GM12878 (cell line): ENCODE results near the gene TXNL1. TPM values are rescaled to one million over a fixed set of nuclear protein-coding genes. Genes with fewer than 3 reads are reported as not detected.

ENCODE experiments used
- ZNF592 ChIP-seq: fragments of 450-650 bp; IDR thresholded peaks from 2 replicates; pipeline ENCODE4 v1.6.1; 2017; ENCODE audit warnings: mild to moderate bottlenecking, moderate library complexity
- polyA plus RNA-seq, 11 experiments: library from polyadenylated mRNA; depleted of rRNA in 4 of 11; unstranded in 6 of 11; stranded (reverse) in 5 of 11; fragments of >200 nt; fragmentation: Nextera tagmentation in 4 of 11; fragmentation: Illumina TruSeq in 1 of 11; extraction: Ambion mirVana in 4 of 11; extraction: Trizol in 1 of 11; gene quantifications; 1 replicate in 1 of 11; 2 replicates in 10 of 11; pipeline versions ENCODE4 v1.2.1 to v1.2.3, GENCODE V29; 2011 to 2016; ENCODE audit warnings: inconsistent platforms in 2 of 11, missing spikeins in 2 of 11, low read depth in 1 of 11
- total RNA-seq, 4 experiments: library from RNA; depleted of rRNA in 3 of 4; stranded (reverse); fragments of >200 nt in 3 of 4; fragmentation: Illumina TruSeq in 1 of 4; extraction: Trizol in 1 of 4; gene quantifications; 2 replicates each; pipeline versions ENCODE4 v1.2.1 to v1.2.3, GENCODE V29; 2013 to 2021

TXNL1 gene
- total and polyA plus RNA-seq, 10 of the 15 experiments (the other 5 are each of a cell fraction or from before 2014, with no cell fraction given), result 30.9 to 124 (median 71.2) TPM

GRCh38 chr18:56550121-56550520 lies 88.3 kb downstream of the TXNL1 start (continued):
- TF ChIP-seq ZNF592, result no peak
- TF ChIP-seq, all 136 proteins: peak for 0

Other genes starting within 250 kb of the TXNL1 start
- gene WDR7, start 12.8 kb upstream of the TXNL1 start, total RNA-seq (2014; rRNA removed), result 16.5 and 18.7 TPM in 2 replicates
- gene WDR7, start 12.8 kb upstream of the TXNL1 start, total RNA-seq (2014; rRNA removed; fragmentation: Illumina TruSeq; extraction: Trizol), result 14.1 and 15.3 TPM in 2 replicates
- gene WDR7, start 12.8 kb upstream of the TXNL1 start, total RNA-seq (2021), result 14.1 and 15.2 TPM in 2 replicates
- 8.7 and 9.0 TPM in 2 replicates for gene WDR7, start 12.8 kb upstream of the TXNL1 start, polyA plus RNA-seq (2011; rRNA removed)
- 10.4 and 11.5 TPM in 2 replicates for gene WDR7, start 12.8 kb upstream of the TXNL1 start, polyA plus RNA-seq (2014; fragmentation: Illumina TruSeq; extraction: Trizol)
- gene WDR7, start 12.8 kb upstream of the TXNL1 start, polyA plus RNA-seq (2014; fragmentation: Nextera tagmentation; extraction: Ambion mirVana), result 1 to 10 TPM; 2.8 to 3.1 TPM
- gene WDR7, start 12.8 kb upstream of the TXNL1 start, polyA plus RNA-seq (2014; rRNA removed), result 5.8 and 8.0 TPM in 2 replicates
- gene WDR7, start 12.8 kb upstream of the TXNL1 start, polyA plus RNA-seq (2016; fragmentation: Nextera tagmentation; extraction: Ambion mirVana), result 10 to 100 TPM; 13.0 to 13.6 TPM